NOMO-1 treated with dmso at 0.1 percent for 144 hours (cell line): Measurements from ENCODE around the gene APAF1.
A peak's percentile ranks its signal among the peaks of the same experiment; 100 is the strongest.

Source experiments
- DNase-seq: peaks from one replicate; lab custom pipeline; 2025; ENCODE audit not compliant: unreplicated experiment; lab: John Stamatoyannopoulos, UW

The APAF1 gene

DNA sequence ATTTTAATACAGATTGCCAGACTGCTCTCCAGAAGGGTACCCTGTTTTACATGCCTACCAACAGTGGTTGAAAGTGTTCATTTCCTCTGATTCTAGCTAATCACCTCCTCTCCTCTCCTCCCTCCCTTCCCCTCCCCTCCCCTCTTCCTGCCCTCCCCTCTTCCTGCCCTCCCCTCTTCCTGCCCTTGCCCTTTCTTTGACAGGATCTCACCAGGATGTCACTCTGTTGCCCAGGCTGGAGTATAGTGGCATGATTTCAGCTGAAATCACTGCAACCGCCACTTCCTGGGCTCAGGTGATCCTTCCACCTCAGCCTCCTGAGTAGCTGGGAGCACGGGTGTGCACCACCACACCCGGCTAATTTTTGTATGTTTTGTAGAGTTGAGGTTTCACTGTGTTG lies 24.7 kb downstream of the APAF1 start:
- no peak for DNase-seq

- DNase-seq: no peak
These were observed 26.4 kb downstream of the APAF1 start for GRCh38 chr12:98671459-98671858.

GRCh38 chr12:98674841-98675240 lies 29.8 kb downstream of the APAF1 start:
- no peak for DNase-seq

DNA sequence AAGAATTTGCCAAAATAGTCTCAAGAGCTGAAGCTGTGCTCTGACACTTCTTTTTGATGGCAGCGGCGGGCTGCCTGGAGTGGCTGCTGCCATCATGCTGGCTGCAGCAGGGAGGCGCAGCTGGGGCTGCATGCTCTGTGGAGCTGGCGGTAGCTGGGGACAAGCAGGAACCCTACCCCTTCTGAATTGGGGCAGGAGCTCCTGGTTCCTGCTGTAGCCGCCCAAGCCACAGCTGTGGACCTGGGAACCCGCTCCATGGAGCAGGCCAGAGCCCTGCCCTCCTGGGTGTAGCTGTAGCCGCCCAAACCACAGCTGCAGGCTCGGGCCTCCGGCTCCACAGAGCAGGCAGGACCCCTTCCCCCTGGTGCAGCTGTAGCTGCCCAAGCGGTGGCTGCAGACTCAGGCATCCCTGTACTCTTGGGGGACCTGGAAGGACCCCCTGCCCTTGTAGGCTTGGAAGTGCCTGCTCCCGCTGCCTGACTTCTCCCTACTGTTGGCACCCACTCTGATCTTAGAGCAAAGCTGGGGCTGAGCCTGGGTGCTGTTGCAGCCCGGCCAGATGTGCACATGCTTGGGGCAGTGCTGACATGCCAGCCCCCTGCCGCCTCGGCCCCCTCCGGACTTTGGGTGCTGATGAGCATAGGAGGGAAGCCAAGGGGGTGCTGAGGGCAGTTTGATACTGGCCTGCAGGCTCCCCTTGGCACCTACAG lies 33.3 kb downstream of the APAF1 start:
- DNase-seq: no peak

DNA sequence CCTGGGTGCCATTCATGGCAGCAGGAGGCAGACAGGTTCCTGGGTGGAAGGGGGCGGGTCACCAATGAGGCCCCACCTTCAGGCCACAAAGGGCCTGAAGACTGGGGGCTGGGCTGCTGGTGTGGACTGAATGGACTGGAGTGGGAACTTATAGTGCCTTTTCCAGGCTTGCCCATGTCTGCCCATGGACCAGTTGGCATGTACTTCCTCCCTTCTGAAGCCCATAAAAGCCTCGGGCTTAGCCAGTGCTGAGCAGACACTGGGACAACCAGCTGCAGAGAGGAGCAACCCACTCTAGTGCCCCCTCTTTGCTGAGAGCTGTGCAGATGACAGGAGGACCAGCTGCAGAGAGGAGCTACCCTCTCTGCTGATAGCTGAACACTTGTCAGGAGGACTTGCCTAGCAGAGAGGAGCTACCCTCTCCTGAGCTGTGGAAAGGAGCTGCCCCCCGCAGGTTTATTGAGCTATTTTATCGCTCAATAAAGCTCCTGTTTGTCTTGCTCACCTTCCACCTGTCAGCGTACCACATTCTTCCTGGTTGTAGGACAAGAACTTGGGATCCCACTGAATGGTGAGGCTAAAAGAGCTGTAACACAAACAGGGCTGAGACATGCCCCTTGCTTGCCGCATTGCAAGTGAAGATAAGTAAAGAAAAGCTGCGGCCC lies 34.0 kb downstream of the APAF1 start:
- DNase-seq: no peak

GRCh38 chr12:98679611-98680005 lies 34.5 kb downstream of the APAF1 start:
- no peak for DNase-seq

- DNase-seq: no peak
These were observed 39.1 kb downstream of the APAF1 start for GRCh38 chr12:98684199-98684598.

DNA sequence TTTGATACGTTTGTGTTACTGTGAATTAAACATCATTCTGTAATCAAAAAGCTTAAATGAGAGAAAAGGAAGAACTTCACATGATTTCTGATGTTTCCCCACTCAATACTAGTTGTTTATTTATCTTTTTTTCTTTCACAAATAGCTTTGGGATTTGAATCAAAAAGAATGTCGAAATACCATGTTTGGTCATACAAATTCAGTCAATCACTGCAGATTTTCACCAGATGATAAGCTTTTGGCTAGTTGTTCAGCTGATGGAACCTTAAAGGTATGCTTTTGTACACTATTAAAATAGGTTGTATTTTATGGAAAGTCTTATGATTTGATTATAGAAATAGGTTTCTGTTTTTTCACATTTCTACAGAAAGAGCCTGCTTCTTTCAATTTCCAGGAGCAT lies 41.5 kb downstream of the APAF1 start:
- DNase-seq: no peak

DNA sequence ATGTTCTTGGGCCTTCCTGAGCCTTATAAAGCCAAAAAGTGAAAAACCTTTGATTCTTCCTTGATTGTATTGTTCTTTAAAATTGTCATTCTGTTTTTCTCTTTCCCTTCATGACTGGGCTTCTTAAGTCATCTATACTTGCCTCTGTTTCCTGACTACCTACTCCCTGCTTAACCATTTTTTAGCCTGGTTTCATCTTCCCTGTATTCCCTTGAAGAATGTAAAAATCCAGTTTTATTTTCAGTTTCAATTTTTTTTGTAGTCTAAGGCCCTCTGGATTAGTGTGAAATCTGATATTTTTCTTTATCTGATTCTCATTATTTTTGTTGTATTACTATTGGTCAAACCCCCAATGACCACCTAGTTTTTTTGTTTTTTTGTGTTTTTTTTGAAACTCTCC lies 46.3 kb downstream of the APAF1 start:
- no peak for DNase-seq

GRCh38 chr12:98696036-98696646 lies 51.1 kb downstream of the APAF1 start:
- no peak for DNase-seq

GRCh38 chr12:98697209-98697608 lies 52.1 kb downstream of the APAF1 start:
- DNase-seq: no peak

GRCh38 chr12:98698603-98699463 lies 53.7 kb downstream of the APAF1 start:
- peak; percentile 4 for DNase-seq

DNA sequence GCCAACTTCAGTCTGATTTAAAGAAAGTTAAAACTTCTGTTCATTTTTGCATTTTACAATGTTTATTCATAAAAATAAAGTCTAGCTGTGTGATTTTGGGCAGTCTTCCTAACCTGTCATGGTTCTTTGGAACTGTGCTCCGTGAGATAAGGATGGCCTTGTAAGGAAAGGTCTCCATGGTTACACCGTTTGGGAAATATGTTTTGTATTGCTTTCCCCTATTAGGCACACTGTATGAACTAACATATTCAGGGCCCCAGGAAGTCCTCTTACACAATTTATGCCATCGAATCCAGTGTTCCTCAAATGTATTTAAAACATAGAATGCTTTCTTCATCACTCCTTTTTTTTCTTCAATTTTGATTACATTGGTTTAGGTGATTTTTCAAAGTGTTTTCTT lies 54.5 kb downstream of the APAF1 start:
- DNase-seq: peak; percentile 1

- no peak for DNase-seq
These were observed 56.1 kb downstream of the APAF1 start for GRCh38 chr12:98701166-98701565.

DNA sequence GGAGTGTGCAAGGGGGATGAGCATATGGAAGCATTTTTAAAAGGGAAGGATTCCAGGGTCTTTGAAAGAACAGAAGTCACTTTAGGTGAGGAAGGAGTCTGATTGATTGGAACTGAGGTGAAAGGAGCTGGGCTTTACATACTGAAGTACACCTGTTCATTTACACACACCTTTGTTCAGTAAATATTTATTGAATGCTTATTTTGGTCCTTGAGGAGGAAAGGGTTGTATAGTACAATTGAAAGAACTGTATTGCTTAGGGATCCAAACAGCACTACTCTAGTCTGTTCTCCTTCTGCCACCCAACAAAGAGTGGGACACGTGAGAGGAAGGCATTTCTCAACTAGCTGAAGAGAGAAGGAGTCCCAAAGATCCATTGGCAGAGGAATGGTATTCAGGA lies 63.9 kb downstream of the APAF1 start:
- no peak for DNase-seq

- no peak for DNase-seq
These were observed 69.3 kb downstream of the APAF1 start for GRCh38 chr12:98714426-98714825.

DNA sequence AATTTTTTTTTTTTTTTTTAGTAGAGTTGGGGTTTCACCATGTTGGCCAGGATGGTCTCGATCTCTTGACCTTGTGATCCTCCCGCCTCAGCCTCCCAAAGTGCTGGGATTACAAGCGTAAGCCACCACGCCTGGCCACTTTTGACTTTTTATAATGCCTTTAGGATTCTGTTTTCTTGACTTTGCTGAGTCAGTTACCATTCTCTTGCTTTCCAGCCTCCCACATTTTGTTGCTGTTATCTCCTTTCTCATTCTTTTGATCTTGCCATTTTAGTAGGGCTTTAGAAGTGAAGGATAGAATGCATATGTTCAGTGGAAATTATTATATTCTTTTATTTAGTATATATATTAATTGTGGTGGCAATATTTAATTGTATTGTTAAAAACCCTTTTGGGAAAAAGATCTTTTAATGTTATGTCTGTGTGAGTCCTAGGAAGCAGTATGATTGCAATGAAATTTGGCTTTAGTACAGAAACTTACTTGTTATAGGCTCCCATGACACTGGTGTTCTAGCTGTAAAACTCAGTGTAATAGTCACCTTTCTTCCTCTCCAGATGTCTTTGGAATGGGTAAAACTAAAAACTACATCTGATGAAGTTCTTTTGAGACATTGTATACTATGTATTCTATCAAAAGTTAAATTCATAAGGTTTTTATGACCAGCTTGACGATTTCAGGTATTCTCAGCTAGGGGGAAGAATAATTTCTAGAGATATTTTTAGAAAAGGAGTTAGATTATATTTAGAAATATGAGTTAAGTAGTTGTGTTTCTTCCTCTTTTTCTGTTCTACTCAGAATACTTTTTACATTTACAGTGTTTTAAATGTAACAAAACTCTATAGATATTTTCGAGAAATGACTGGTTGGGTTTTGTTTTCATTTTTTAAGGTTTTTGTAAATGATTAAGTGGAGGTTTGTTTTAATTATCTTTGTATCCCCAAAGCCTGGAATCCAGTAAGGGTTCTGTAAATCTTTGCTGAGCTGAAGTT lies 74.7 kb downstream of the APAF1 start:
- DNase-seq: no peak

DNA sequence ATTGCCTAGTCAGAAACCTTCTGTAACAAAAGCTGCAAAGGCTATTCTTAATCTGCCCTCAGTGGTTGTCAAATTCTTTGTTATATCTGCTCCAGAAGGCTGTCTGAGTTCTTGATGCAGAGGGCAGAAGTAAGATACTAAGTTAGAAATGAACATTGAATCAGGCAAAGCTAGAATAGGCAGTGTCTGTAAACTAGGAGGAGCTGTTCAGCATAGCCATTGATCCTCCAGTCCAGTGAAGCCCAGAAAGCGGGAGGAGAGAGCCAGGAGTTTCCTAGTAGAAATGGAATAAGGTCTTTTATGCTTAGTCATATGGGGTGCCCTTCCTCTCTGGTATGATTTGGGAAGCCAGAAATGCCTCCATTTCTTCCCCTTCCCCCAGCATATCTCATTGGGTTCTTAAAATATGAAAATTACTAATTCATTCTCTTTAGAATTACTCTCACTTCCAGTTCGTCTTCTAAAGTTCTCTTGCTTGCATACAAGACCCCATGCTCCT lies 76.2 kb downstream of the APAF1 start:
- DNase-seq: no peak

DNA sequence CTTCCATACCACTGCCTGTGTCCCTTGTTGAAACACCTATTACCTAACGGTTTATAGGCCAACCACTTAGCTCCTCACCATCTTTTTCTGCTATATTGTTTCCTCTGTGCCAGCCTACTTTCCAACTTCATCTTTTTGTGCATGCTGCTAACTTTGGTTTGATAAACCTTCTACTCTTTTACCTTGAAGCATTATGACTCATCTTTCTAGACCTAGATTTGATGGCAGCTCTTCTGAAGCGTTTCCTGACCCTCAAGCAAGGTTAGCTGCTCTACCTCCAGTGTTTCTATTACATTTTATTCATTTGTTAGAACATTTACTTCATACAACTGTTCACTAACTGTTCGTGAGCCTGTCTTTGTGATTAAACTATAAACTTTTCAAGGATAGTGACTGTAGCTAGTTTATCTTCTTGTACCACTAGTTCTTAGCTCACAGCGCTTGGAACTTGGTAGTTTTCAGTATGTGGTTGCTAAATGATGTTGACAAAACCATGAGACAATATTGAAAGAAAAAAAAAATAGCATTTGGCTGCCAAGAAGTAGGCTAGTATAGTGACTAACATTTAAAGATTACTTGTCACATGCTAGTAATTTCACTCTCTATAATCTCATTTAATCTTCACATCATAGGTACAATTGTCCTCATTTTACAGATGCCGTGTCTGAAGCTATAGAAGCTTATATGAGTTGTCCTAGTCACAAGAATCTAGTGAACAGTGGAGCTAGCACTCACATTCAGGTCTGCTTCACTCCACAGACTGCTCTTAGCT lies 79.5 kb downstream of the APAF1 start:
- no peak for DNase-seq
